HepG2 (cell line): Measurements from ENCODE around the gene SORD. TPM values are rescaled to one million over a fixed set of nuclear protein-coding genes. Genes with fewer than 3 reads are reported as not detected.
"Not testable (repeated sequence)": the region's sequence is repeated elsewhere in the genome, so short reads cannot be mapped to it uniquely, and the experiment has no call there.

Experiments
- ATAC-seq: fragments of 200-7000 bp; cut with Tn5 transposase; 3 replicates; pipeline ENCODE4 v1.9.1; 2020; ENCODE audit warnings: mild to moderate bottlenecking, moderate library complexity
- BruUV-seq: library from RNA; stranded (reverse); fragments of 400-500 nt; replicated peaks from 2 replicates; lab custom pipeline; 2021; lab: Mats Ljungman, UMichigan
- CTCF ChIA-PET: fragments of 300-600 bp; formaldehyde crosslinking; extraction: SDS; loops from one replicate; lab custom pipeline; 2021; ENCODE audit warnings: low total read pairs, inconsistent platforms, low intra/inter-chr PET ratio; lab: Yijun Ruan, JAX
- POLR2A ChIA-PET: fragments of 350-600 bp; sonication (Branson Sonifier 250); formaldehyde crosslinking; loops from one replicate; lab custom pipeline; 2020; ENCODE audit warnings: antibody characterized with exemption, inconsistent platforms; lab: Yijun Ruan, JAX
- DNase-seq: peaks from one replicate; pipeline ENCODE4 v3.0.0-alpha.2; 2015; ENCODE audit warnings: low spot score
- FAIRE-seq: peaks from 3 replicates; lab custom pipeline; 2011; peaks lifted over from hg19 to GRCh38; lab: Jason Lieb, UNC
- H2AFZ ChIP-seq: one replicate; pipeline ENCODE4 v1.6.1; 2011; ENCODE audit warnings: low read length, inconsistent platforms
- H3K27ac ChIP-seq: fragments of 300-600 bp; 3 replicates; pipeline ENCODE4 v1.8.0; 2011; ENCODE audit warnings: mixed run types, mild to moderate bottlenecking, mixed read lengths, low read length, inconsistent platforms; ENCODE audit not compliant: insufficient read depth; ENCODE audit errors: extremely low read length
- H3K27me3 ChIP-seq, 2 experiments: fragments of 200-600 bp in 1 of 2; 2 replicates in 1 of 2; 3 replicates in 1 of 2; pipeline versions ENCODE4 v1.6.0 to v1.8.0; 2011; ENCODE audit warnings: low read length in 2 of 2, mild to moderate bottlenecking in 2 of 2, moderate library complexity in 2 of 2, inconsistent platforms in 1 of 2; ENCODE audit not compliant: insufficient read depth in 2 of 2, control insufficient read depth in 1 of 2
- H3K36me3 ChIP-seq, 2 experiments: fragments of 200-600 bp in 1 of 2; replicated peaks in 1 of 2; 2 replicates in 1 of 2; 3 replicates in 1 of 2; pipeline versions ENCODE4 v1.5.1 to v1.8.0; 2011; ENCODE audit warnings: low read length in 2 of 2, inconsistent platforms in 1 of 2; ENCODE audit not compliant: insufficient read depth in 2 of 2, control insufficient read depth in 1 of 2
- H3K4me1 ChIP-seq: 2 replicates; pipeline ENCODE4 v1.5.1; 2012; ENCODE audit warnings: low read length, inconsistent platforms; ENCODE audit not compliant: insufficient read depth
- H3K4me2 ChIP-seq: 2 replicates; pipeline ENCODE4 v1.6.0; 2011; ENCODE audit warnings: low read depth, low read length, inconsistent platforms
- H3K4me3 ChIP-seq, 3 experiments: fragments of 200-600 bp in 1 of 3; sonication (generic), shearing (Covaris generic) in 1 of 3; replicated peaks in 1 of 3; 2 replicates each; pipeline ENCODE4 v1.5.1; 2011 to 2016; ENCODE audit warnings: low read length in 3 of 3, inconsistent platforms in 2 of 3, low read depth in 2 of 3, mild to moderate bottlenecking in 2 of 3, control low read depth in 1 of 3, mixed read lengths in 1 of 3; ENCODE audit not compliant: insufficient read depth in 1 of 3
- H3K79me2 ChIP-seq: one replicate; pipeline ENCODE4 v1.6.1; 2011; ENCODE audit warnings: low read length, inconsistent platforms; ENCODE audit not compliant: insufficient read depth
- H3K9ac ChIP-seq: 2 replicates; pipeline ENCODE4 v1.6.0; 2011; ENCODE audit warnings: mild to moderate bottlenecking, low read depth, low read length, inconsistent platforms; ENCODE audit not compliant: insufficient read depth
- H3K9me3 ChIP-seq: 2 replicates; pipeline ENCODE4 v1.5.1; 2012; ENCODE audit warnings: mild to moderate bottlenecking, low read length
- H4K20me1 ChIP-seq: 2 replicates; pipeline ENCODE4 v1.6.0; 2011; ENCODE audit warnings: inconsistent platforms, mild to moderate bottlenecking, low read length, moderate library complexity; ENCODE audit not compliant: insufficient read depth
- AGO2 ChIP-seq: fragments of 200-400 bp; formaldehyde crosslinking; optimal IDR thresholded peaks from 2 replicates; pipeline ENCODE3; 2017; ENCODE audit warnings: mild to moderate bottlenecking, low read depth, low read length, moderate library complexity
- ARNT ChIP-seq: fragments of 450-650 bp; IDR thresholded peaks from 2 replicates; pipeline ENCODE4 v1.6.1; 2017
- NFKBIZ ChIP-seq: IDR thresholded peaks from 2 replicates; pipeline ENCODE4 v1.6.1; 2018; ENCODE audit warnings: missing genetic modification reagents, missing compliant biosample characterization
- RNF2 ChIP-seq: fragments of 450-650 bp; conservative IDR thresholded peaks from 2 replicates; pipeline ENCODE4 v1.6.1; 2016; ENCODE audit warnings: low read depth
- SMARCE1 ChIP-seq: fragments of 450-650 bp; IDR thresholded peaks from 2 replicates; pipeline ENCODE4 v1.6.1; 2017; ENCODE audit warnings: borderline replicate concordance
- SP2 ChIP-seq: sonication (generic); formaldehyde crosslinking; IDR thresholded peaks from 2 replicates; pipeline ENCODE4 v1.5.1; 2020; ENCODE audit warnings: mild to moderate bottlenecking, missing genetic modification reagents
- SRSF1 ChIP-seq: fragments of 200-400 bp; formaldehyde crosslinking; optimal IDR thresholded peaks from 2 replicates; pipeline ENCODE3; 2017; ENCODE audit warnings: mild to moderate bottlenecking, low read depth, low read length, moderate library complexity
- ZBTB1 ChIP-seq: sonication (generic); formaldehyde crosslinking; IDR thresholded peaks from 2 replicates; pipeline ENCODE4 v1.4.0; 2020; ENCODE audit warnings: missing genetic modification reagents, borderline replicate concordance
- ZNF768 ChIP-seq: sonication (generic); formaldehyde crosslinking; IDR thresholded peaks from 2 replicates; pipeline ENCODE4 v1.4.0; 2020; ENCODE audit warnings: missing genetic modification reagents
- ZSCAN21 ChIP-seq: sonication (generic); formaldehyde crosslinking; IDR thresholded peaks from 2 replicates; pipeline ENCODE4 v1.8.0; 2022; ENCODE audit warnings: mild to moderate bottlenecking, missing genetic modification reagents, moderate library complexity, borderline replicate concordance
- WGBS: methylation state at CpG from one replicate; pipeline ENCODE4 v1.1.6; 2017; ENCODE audit warnings: low lambda C conversion rate; 5-methylcytosine and 5-hydroxymethylcytosine counted together
- in situ Hi-C: cut with HindIII; loops from 2 replicates; pipeline ENCODE4 v1.10.0; 2017; ENCODE audit warnings: low pct_unique_long_range_greater_than_20kb; ENCODE audit not compliant: extremely low pct_ligation_motif_present
- intact Hi-C: fragments of 100-400 bp; cut with micrococcal nuclease; formaldehyde crosslinking; loops from one replicate; pipeline ENCODE4 v1.10.0; 2022; ENCODE audit not compliant: unreplicated experiment
- polyA plus RNA-seq, 8 experiments: library from polyadenylated mRNA; depleted of rRNA in 3 of 8; stranded (reverse) in 7 of 8; unstranded in 1 of 8; fragments of >200 nt; fragmentation: Illumina TruSeq in 4 of 8; extraction: Trizol in 4 of 8; gene quantifications; 2 replicates each; pipeline versions ENCODE4 v1.2.1 to v1.2.3, GENCODE V29; 2011 to 2016; ENCODE audit warnings: low read depth in 4 of 8, missing spikeins in 1 of 8, mixed read lengths in 1 of 8; ENCODE audit not compliant: insufficient read depth in 1 of 8
- total RNA-seq, 5 experiments: library from RNA; depleted of rRNA; stranded (reverse); fragments of >200 nt; fragmentation: Illumina TruSeq; extraction: Trizol; gene quantifications; 2 replicates each; pipeline ENCODE4 v1.2.3, GENCODE V29; 2016; ENCODE audit warnings: low read depth in 1 of 5
- TF ChIP-seq, protein P1 (sequence below): sonication (generic); formaldehyde crosslinking; IDR thresholded peaks from 2 replicates; pipeline ENCODE4 v1.4.0; 2020; ENCODE audit warnings: low read depth, mild to moderate bottlenecking, missing genetic modification reagents
- TF ChIP-seq, protein P2 (sequence below): sonication (generic); formaldehyde crosslinking; IDR thresholded peaks from 2 replicates; pipeline ENCODE4 v1.4.0; 2020; ENCODE audit warnings: missing genetic modification reagents, borderline replicate concordance
- TF ChIP-seq, protein P3 (sequence below): fragments of 450-650 bp; IDR thresholded peaks from 2 replicates; pipeline ENCODE4 v1.6.1; 2017

SORD gene
- total and polyA plus RNA-seq, 2 of the 13 experiments (the other 11 are each of a cell fraction or from before 2014, with no cell fraction given), result 59.1 to 95.3 TPM

DNA sequence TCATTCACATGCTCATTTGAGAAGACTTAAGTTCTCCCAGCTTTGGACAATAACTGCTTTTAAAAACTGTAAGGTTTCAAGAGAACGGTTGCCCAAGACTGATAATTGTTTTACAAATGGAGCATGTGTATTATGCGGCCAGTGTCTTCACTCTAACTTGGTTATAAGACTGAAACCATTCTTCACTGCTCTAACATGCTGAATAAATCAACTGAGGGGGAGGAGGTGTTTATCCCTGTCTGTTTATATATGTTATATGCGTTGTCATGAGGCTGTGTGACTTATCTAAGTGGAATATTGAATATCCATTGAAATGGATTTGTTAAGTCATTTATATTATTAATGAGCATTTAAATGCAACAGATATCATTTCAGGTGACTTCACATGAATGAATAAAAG lies 25.4 kb upstream of the SORD start:
- H3K4me2 ChIP-seq, DNase-seq, in situ Hi-C loops, BruUV-seq, intact Hi-C loops, CTCF ChIA-PET, H3K4me3 ChIP-seq, H3K27ac ChIP-seq, POLR2A ChIA-PET, H3K36me3 ChIP-seq, H3K9ac ChIP-seq, H4K20me1 ChIP-seq, H3K27me3 ChIP-seq, H3K79me2 ChIP-seq, H3K9me3 ChIP-seq, ATAC-seq, H2AFZ ChIP-seq, FAIRE-seq: not testable (repeated sequence)
- peaks cover 19% of the 10 kb centered on the region for H3K4me1 ChIP-seq
- 65% methylated on average over 3 of the region's 3 CpGs for WGBS

DNA sequence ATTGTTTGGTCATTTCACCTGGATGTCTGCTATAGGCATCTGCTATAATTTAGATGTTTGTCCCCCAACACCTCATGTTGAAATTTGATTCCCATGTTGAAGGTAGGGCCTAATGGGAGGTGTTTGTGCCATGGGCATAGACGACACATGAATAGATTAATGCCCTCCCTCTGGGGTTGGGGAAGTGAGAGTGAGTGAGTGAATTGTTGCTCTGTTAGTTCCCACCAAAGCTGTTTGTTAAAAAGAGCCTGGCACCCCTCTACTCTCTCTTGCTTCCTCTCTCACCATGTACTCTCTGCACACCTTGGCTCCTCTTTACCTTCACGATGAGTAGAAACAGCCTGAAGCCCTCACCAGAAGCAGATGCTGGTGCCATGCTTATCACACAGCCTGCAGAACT lies 23.9 kb upstream of the SORD start:
- ATAC-seq (no peak), FAIRE-seq (no peak), DNase-seq (no peak)
- POLR2A ChIA-PET, result no interaction called here
- Histone ChIP-seq H3K36me3 (no peaks in the 10 kb centered on the region), H3K79me2 (no peaks in the 10 kb centered on the region), H4K20me1 (no peaks in the 10 kb centered on the region), H3K9me3 (no peaks in the 10 kb centered on the region), H3K27me3 (no peaks in the 10 kb centered on the region), H3K4me2 (no peak overlapping the region), H2AFZ (no peak overlapping the region), H3K4me1 (peaks cover 33% of the 10 kb centered on the region), H3K4me3 (no peak overlapping the region), H3K9ac (no peak overlapping the region), H3K27ac (no peak overlapping the region)
- BruUV-seq, result no TSS peak
- in situ Hi-C loops (no loop called here), intact Hi-C loops (no loop called here)
- CTCF ChIA-PET, result no interaction called here
- WGBS, result 70% methylated on average over 2 of the region's 2 CpGs
- TF ChIP-seq RNF2, result no peak
- TF ChIP-seq ARNT, result no peak
- no peak for TF ChIP-seq AGO2
- TF ChIP-seq, protein P1, sequence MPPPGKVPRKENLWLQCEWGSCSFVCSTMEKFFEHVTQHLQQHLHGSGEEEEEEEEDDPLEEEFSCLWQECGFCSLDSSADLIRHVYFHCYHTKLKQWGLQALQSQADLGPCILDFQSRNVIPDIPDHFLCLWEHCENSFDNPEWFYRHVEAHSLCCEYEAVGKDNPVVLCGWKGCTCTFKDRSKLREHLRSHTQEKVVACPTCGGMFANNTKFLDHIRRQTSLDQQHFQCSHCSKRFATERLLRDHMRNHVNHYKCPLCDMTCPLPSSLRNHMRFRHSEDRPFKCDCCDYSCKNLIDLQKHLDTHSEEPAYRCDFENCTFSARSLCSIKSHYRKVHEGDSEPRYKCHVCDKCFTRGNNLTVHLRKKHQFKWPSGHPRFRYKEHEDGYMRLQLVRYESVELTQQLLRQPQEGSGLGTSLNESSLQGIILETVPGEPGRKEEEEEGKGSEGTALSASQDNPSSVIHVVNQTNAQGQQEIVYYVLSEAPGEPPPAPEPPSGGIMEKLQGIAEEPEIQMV (CRISPR knock-in tag), result no peak
- no peak for TF ChIP-seq ZBTB1 (CRISPR knock-in tag)
- TF ChIP-seq SMARCE1, result no peak
- TF ChIP-seq, protein P2, sequence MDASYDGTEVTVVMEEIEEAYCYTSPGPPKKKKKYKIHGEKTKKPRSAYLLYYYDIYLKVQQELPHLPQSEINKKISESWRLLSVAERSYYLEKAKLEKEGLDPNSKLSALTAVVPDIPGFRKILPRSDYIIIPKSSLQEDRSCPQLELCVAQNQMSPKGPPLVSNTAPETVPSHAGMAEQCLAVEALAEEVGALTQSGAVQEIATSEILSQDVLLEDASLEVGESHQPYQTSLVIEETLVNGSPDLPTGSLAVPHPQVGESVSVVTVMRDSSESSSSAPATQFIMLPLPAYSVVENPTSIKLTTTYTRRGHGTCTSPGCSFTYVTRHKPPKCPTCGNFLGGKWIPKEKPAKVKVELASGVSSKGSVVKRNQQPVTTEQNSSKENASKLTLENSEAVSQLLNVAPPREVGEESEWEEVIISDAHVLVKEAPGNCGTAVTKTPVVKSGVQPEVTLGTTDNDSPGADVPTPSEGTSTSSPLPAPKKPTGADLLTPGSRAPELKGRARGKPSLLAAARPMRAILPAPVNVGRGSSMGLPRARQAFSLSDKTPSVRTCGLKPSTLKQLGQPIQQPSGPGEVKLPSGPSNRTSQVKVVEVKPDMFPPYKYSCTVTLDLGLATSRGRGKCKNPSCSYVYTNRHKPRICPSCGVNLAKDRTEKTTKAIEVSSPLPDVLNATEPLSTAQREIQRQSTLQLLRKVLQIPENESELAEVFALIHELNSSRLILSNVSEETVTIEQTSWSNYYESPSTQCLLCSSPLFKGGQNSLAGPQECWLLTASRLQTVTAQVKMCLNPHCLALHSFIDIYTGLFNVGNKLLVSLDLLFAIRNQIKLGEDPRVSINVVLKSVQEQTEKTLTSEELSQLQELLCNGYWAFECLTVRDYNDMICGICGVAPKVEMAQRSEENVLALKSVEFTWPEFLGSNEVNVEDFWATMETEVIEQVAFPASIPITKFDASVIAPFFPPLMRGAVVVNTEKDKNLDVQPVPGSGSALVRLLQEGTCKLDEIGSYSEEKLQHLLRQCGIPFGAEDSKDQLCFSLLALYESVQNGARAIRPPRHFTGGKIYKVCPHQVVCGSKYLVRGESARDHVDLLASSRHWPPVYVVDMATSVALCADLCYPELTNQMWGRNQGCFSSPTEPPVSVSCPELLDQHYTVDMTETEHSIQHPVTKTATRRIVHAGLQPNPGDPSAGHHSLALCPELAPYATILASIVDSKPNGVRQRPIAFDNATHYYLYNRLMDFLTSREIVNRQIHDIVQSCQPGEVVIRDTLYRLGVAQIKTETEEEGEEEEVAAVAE (CRISPR knock-in tag), result no peak
- TF ChIP-seq ZSCAN21, result no peak
- TF ChIP-seq SRSF1, result no peak
- TF ChIP-seq ZNF768 (CRISPR knock-in tag), result no peak
- TF ChIP-seq, protein P3, sequence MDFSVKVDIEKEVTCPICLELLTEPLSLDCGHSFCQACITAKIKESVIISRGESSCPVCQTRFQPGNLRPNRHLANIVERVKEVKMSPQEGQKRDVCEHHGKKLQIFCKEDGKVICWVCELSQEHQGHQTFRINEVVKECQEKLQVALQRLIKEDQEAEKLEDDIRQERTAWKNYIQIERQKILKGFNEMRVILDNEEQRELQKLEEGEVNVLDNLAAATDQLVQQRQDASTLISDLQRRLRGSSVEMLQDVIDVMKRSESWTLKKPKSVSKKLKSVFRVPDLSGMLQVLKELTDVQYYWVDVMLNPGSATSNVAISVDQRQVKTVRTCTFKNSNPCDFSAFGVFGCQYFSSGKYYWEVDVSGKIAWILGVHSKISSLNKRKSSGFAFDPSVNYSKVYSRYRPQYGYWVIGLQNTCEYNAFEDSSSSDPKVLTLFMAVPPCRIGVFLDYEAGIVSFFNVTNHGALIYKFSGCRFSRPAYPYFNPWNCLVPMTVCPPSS, result no peak
- no peak for TF ChIP-seq NFKBIZ (CRISPR knock-in tag)
- no peak for TF ChIP-seq SP2 (CRISPR knock-in tag)
